HEK293 (cell line): Measurements from ENCODE around the gene HSD17B12.
A peak's percentile ranks its signal among the peaks of the same experiment; 100 is the strongest.

Experiments
- CTCF ChIA-PET: fragments of 350-600 bp; formaldehyde crosslinking; extraction: SDS; loops from one replicate; lab custom pipeline; 2021; ENCODE audit warnings: antibody characterized with exemption; lab: Yijun Ruan, JAX
- POLR2A ChIA-PET: fragments of 300-600 bp; formaldehyde crosslinking; extraction: SDS; loops from one replicate; lab custom pipeline; 2020; ENCODE audit warnings: antibody characterized with exemption, inconsistent platforms; lab: Yijun Ruan, JAX
- H3K27ac ChIP-seq: fragments of 200-500 bp; sonication (Bioruptor generic); 2 replicates; pipeline ENCODE4 v1.5.1; 2014; ENCODE audit warnings: low read depth, low read length, control low read depth, inconsistent platforms; ENCODE audit errors: extremely low read depth
- H3K36me3 ChIP-seq, 2 experiments: fragments of 200-500 bp in 1 of 2; sonication (Bioruptor generic) in 1 of 2; 1 replicate in 1 of 2; 2 replicates in 1 of 2; pipeline ENCODE4 v1.5.1; 2014 to 2017; ENCODE audit warnings: inconsistent platforms in 2 of 2, low read length in 2 of 2; ENCODE audit not compliant: control insufficient read depth in 2 of 2, insufficient read depth in 1 of 2
- H3K4me1 ChIP-seq: fragments of 200-500 bp; sonication (Bioruptor generic); 2 replicates; pipeline ENCODE4 v1.5.1; 2014; ENCODE audit warnings: mild to moderate bottlenecking, low read length, inconsistent platforms; ENCODE audit not compliant: control insufficient read depth, insufficient read depth
- H3K4me3 ChIP-seq: 2 replicates; pipeline ENCODE4 v1.5.1; 2011; ENCODE audit warnings: low read depth, mild to moderate bottlenecking, control low read depth, low read length, moderate library complexity
- H3K9me3 ChIP-seq: fragments of 200-500 bp; sonication (Bioruptor generic); 2 replicates; pipeline ENCODE4 v1.5.1; 2014; ENCODE audit warnings: low read depth, low read length, inconsistent platforms; ENCODE audit not compliant: control insufficient read depth, insufficient read depth
- CTCF ChIP-seq: fragments of 450-650 bp; formaldehyde crosslinking; IDR thresholded peaks from 2 replicates; pipeline ENCODE4 v1.5.1; 2016; ENCODE audit warnings: missing biosample characterization, missing genetic modification characterization
- GFI1B ChIP-seq: fragments of 450-650 bp; formaldehyde crosslinking; IDR thresholded peaks from 2 replicates; pipeline ENCODE4 v1.5.1; 2016; ENCODE audit warnings: missing biosample characterization, missing genetic modification characterization
- GLI4 ChIP-seq: fragments of 450-650 bp; formaldehyde crosslinking; IDR thresholded peaks from 2 replicates; pipeline ENCODE4 v1.5.1; 2016; ENCODE audit warnings: missing biosample characterization, missing genetic modification characterization
- HOXC10 ChIP-seq: sonication (generic); formaldehyde crosslinking; IDR thresholded peaks from 2 replicates; pipeline ENCODE4 v1.8.1; 2023; ENCODE audit warnings: mild to moderate bottlenecking, missing genetic modification reagents
- MEIS1 ChIP-seq: sonication (generic); formaldehyde crosslinking; IDR thresholded peaks from 2 replicates; pipeline ENCODE4 v1.8.1; 2022; ENCODE audit warnings: missing genetic modification reagents, mild to moderate bottlenecking, borderline replicate concordance
- REST ChIP-seq: fragments of 450-650 bp; formaldehyde crosslinking; IDR thresholded peaks from 2 replicates; pipeline ENCODE4 v1.5.1; 2016; ENCODE audit warnings: missing biosample characterization, missing genetic modification characterization
- SCRT1 ChIP-seq: fragments of 450-650 bp; formaldehyde crosslinking; IDR thresholded peaks from 2 replicates; pipeline ENCODE4 v1.5.1; 2016; ENCODE audit warnings: missing biosample characterization, missing genetic modification characterization, borderline replicate concordance
- SCRT2 ChIP-seq: fragments of 450-650 bp; formaldehyde crosslinking; IDR thresholded peaks from 2 replicates; pipeline ENCODE4 v1.5.1; 2016; ENCODE audit warnings: missing biosample characterization, missing genetic modification characterization
- ZFP3 ChIP-seq: fragments of 450-650 bp; formaldehyde crosslinking; IDR thresholded peaks from 2 replicates; pipeline ENCODE4 v1.5.1; 2016; ENCODE audit warnings: low read depth, missing biosample characterization, missing genetic modification characterization
- ZNF140 ChIP-seq: fragments of 450-650 bp; formaldehyde crosslinking; IDR thresholded peaks from 2 replicates; pipeline ENCODE4 v1.5.1; 2016; ENCODE audit warnings: missing biosample characterization, missing genetic modification characterization
- ZNF366 ChIP-seq: fragments of 450-650 bp; formaldehyde crosslinking; conservative IDR thresholded peaks from 2 replicates; pipeline ENCODE4 v1.5.1; 2016; ENCODE audit warnings: missing biosample characterization, missing genetic modification characterization
- ZNF530 ChIP-seq: fragments of 450-650 bp; formaldehyde crosslinking; IDR thresholded peaks from 2 replicates; pipeline ENCODE4 v1.5.1; 2016; ENCODE audit warnings: low read depth, missing biosample characterization, missing genetic modification characterization
- ZNF544 ChIP-seq: fragments of 450-650 bp; formaldehyde crosslinking; IDR thresholded peaks from 2 replicates; pipeline ENCODE4 v1.5.0; 2017; ENCODE audit warnings: missing biosample characterization, missing genetic modification characterization
- ZNF560 ChIP-seq: fragments of 450-650 bp; formaldehyde crosslinking; IDR thresholded peaks from 2 replicates; pipeline ENCODE4 v1.5.1; 2017; ENCODE audit warnings: missing biosample characterization, missing genetic modification characterization, borderline replicate concordance
- ZNF596 ChIP-seq: fragments of 450-650 bp; IDR thresholded peaks from 2 replicates; pipeline ENCODE4 v1.5.0; 2018; ENCODE audit warnings: missing biosample characterization, mild to moderate bottlenecking, missing genetic modification characterization, moderate library complexity
- ZNF624 ChIP-seq: fragments of 450-650 bp; formaldehyde crosslinking; IDR thresholded peaks from 2 replicates; pipeline ENCODE4 v1.5.1; 2017; ENCODE audit warnings: missing biosample characterization, missing genetic modification characterization
- ZNF629 ChIP-seq: fragments of 450-650 bp; formaldehyde crosslinking; IDR thresholded peaks from 2 replicates; pipeline ENCODE4 v1.5.1; 2017; ENCODE audit warnings: missing biosample characterization, missing genetic modification characterization
- ZNF664 ChIP-seq: fragments of 450-650 bp; formaldehyde crosslinking; IDR thresholded peaks from 2 replicates; pipeline ENCODE4 v1.5.1; 2016; ENCODE audit warnings: missing biosample characterization, missing genetic modification characterization
- ZNF76 ChIP-seq: fragments of 450-650 bp; formaldehyde crosslinking; IDR thresholded peaks from 2 replicates; pipeline ENCODE4; 2016; ENCODE audit warnings: low read depth, missing biosample characterization, missing genetic modification characterization, borderline replicate concordance
- ZXDB ChIP-seq: fragments of 450-650 bp; formaldehyde crosslinking; IDR thresholded peaks from 2 replicates; pipeline ENCODE4 v1.5.1; 2016; ENCODE audit warnings: missing biosample characterization, missing genetic modification characterization

HSD17B12 gene

GRCh38 chr11:43806976-43807375 lies 126.4 kb downstream of the HSD17B12 start:
- ChIA-PET POLR2A (no interaction called here), CTCF (no interaction called here)
- no peaks in the 10 kb centered on the region for H3K9me3 ChIP-seq
- H3K27ac ChIP-seq = no peak overlapping the region
- H3K4me3 ChIP-seq = no peak overlapping the region
- H3K36me3 ChIP-seq = peaks cover 0 to 23% of the 10 kb centered on the region in 2 experiments; a peak in 1 of 3 replicates
- no peaks in the 10 kb centered on the region for H3K4me1 ChIP-seq
- TF ChIP-seq ZNF596 = no peak
- no peak for TF ChIP-seq CTCF (tag by site-specific recombination)
- TF ChIP-seq ZNF140 = no peak
- no peak for TF ChIP-seq GFI1B
- no peak for TF ChIP-seq ZNF366
- no peak for TF ChIP-seq ZNF629 (tag by site-specific recombination)
- no peak for TF ChIP-seq REST

DNA sequence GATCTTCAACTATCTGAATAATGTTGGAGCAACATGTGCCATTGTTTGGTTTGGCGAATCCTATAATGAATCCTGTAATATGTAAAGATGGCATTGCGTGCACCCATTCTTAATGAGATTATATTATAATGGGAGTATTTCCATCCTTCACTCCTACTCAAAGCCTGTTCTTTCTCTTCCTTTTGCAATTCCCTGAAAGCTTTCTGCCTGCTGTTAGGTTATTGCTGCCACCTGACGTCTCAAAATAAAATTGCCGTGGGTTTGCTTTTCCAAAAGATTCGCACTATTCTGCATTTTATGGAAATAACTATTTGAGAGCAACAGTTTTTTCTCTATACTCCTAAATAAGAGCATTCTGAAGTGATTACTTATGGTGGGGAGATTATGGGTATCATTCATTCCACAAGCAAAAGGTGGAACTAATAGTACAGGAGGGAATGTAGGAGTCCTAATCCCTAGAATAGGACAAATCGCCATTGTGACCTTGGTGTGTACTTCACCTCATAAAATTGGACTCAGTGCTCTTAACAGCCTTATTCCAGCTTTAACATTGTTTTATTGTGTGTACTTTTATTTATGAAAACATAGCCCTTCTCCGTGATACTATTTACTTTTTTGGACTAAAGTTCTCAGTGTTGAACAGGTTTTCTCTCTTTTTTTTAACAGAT lies 130.5 kb downstream of the HSD17B12 start:
- ChIA-PET CTCF (interaction anchor here (1.3 kb wide), 1 partner anchor 307 kb away, joined by 4 read pairs; no protein-coding TSS in a partner anchor), POLR2A (no interaction called here)
- Histone ChIP-seq H3K36me3 (peaks cover 0 to 9% of the 10 kb centered on the region in 2 experiments; a peak in 1 of 3 replicates), H3K4me1 (no peaks in the 10 kb centered on the region), H3K9me3 (no peaks in the 10 kb centered on the region), H3K4me3 (no peak overlapping the region), H3K27ac (no peak overlapping the region)
- TF ChIP-seq ZNF530 (tag by site-specific recombination) = no peak
- TF ChIP-seq ZNF664 (tag by site-specific recombination) = 0 out of 2 replicates have a peak, but pooled peaks have one; percentile 19

DNA sequence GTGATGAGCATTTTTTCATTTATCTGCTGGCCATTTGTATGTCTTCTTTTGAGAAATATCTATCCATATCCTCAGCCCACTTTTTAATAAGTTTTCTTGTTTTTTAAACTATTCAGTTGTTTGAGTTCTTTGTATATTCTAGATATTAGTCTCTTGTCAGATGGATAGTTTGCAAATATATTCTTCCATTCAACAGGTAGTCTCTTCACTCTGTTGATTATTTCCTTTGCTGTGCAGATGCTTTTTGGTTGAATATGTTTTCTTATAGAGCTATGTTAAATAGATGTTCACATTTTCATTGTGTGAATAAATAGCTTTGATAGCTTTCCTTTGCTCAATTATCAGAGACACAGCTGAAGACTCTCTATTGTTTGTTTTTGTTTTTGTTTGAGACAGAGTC lies 131.9 kb downstream of the HSD17B12 start:
- Histone ChIP-seq H3K4me1 (no peaks in the 10 kb centered on the region), H3K36me3 (peaks cover 0 to 10% of the 10 kb centered on the region in 2 experiments; a peak in 1 of 3 replicates), H3K27ac (no peak overlapping the region), H3K9me3 (no peaks in the 10 kb centered on the region), H3K4me3 (no peak overlapping the region)
- TF ChIP-seq SCRT1 (peak; percentile 74; the same call in 1 of the 2 replicates), MEIS1 (no peak), SCRT2 (tag by site-specific recombination) (peak; percentile 81), ZNF624 (tag by site-specific recombination) (no peak)
- CTCF ChIA-PET = no interaction called here
- POLR2A ChIA-PET = no interaction called here

GRCh38 chr11:43818220-43818619 lies 137.7 kb downstream of the HSD17B12 start:
- no peaks in the 10 kb centered on the region for H3K9me3 ChIP-seq
- POLR2A ChIA-PET = no interaction called here
- no peak for TF ChIP-seq ZFP3 (tag by site-specific recombination)
- no peak for TF ChIP-seq HOXC10
- TF ChIP-seq ZNF544 (tag by site-specific recombination) = no peak
- TF ChIP-seq GLI4 (tag by site-specific recombination) = no peak
- TF ChIP-seq ZXDB (tag by site-specific recombination) = no peak
- no peak for TF ChIP-seq ZNF560
- no peak for TF ChIP-seq ZNF76 (tag by site-specific recombination)
- TF ChIP-seq, all 188 proteins: peak for 0
- Histone ChIP-seq H3K4me3 (no peak overlapping the region), H3K4me1 (no peaks in the 10 kb centered on the region), H3K27ac (no peak overlapping the region), H3K36me3 (peaks cover 0 to 27% of the 10 kb centered on the region in 2 experiments; a peak in 1 of 3 replicates)
- CTCF ChIA-PET = no interaction called here
